ENCODE results near the gene USP6.
"Not testable (repeated sequence)": the region's sequence is repeated elsewhere in the genome, so short reads cannot be mapped to it uniquely, and the experiment has no call there.

Gene USP6

DNA sequence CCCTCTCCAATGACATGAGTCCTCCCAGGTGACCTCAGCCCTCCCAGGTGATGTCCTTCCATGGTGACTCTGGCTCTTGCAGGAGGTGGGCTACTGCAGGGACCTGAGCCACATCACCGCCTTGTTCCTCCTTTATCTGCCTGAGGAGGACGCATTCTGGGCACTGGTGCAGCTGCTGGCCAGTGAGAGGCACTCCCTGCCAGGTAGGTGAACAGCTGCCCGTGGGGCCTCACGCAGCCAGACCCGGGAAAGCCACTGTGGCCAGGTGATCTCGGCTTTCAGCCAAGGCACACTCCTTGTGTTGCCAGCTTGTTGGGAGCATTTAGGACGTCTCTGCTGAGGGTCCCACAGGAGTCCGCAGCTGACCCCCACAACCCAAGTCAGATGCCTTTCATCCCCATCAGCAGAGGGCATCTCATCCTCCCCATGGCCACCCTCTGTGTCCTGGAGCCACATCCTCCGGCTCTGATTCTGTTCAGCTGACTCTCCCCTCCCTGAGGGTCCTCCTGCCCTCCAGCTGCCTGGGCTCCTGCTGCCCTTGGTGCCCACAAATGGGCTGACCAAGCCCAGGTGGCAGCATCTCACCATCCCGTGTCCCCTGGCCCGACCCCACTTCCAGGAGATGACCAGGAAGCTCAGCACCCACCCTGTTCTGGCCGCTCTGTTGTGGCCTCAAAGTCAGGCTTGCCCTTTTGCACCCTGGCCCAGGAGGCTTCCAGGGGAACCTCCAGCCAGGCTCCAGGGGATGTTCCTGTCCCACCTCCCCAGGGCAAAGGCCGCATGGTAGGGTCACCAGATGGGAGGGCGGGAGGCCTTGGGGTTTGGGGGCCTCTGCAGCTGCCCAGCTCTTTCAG is 20.1 kb downstream of the USP6 start:
- DNase-seq, result no peak

DNA sequence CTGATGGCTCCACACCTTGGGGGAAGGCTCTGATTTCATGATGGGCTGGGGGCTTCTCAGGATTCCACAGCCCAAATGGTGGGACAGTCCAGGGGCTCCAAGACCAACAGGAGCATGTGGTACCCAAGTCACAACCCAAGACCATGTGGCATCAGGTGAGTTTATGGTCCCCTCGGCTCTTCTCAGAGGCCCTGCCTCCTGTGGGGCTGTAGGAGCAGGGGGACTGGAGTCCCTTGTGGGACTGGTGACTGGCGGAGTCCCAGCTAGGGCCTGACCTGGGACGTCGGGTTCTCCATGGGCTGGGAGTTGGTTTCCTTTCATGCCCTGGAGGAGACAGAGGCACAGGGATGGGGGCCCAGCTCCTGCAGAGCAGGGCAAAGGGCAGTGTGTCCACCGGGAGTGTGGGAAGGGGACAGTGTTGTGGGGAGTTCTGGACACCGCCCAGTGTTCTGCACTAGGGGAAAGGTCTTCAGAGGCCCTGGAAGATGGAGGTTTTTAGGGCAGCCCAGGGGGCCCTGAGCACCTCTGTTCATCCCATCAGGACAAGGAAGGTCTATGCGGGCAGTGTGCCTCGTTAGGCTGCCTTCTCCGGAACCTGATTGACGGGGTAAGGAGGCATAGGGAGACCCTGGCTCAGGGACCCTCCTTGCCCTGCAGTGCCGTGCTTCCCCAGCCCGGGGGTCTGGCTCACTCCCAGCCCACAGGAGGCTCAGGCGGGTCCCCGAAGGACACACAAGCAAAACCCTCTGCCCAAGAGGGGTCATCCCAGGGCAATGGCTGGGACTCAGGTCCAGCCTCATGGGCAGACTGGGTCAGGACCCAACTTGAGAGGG is 21.0 kb downstream of the USP6 start:
- DNase-seq, result not testable (repeated sequence)

DNA sequence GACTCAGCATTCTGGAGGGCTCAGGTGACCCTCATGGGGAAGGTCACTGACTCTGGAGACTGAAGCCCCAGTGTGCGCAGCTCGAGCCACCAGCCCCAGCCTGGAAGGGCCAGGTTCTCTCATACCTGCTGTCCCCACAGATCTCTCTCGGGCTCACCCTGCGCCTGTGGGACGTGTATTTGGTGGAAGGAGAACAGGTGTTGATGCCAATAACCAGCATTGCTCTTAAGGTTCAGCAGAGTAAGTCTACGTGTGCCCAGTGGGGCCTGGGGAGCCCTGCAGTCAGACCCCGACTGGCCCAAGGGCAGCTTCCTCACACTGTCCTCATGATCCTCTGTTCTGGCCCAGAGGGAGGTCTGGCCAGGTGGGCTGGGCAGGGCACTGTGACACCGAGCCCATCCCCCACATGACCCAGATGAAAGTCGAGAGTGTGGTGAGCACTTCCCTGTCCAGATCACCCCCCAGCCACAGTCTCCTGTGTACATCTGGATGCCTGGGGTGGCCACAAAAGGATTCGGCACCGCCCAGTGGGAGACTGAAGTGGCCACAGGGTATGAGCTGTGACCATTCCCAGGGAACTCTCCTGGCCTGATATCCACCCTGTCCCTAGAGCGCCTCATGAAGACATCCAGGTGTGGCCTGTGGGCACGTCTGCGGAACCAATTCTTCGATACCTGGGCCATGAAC is 21.8 kb downstream of the USP6 start:
- DNase-seq, result not testable (repeated sequence)

DNA sequence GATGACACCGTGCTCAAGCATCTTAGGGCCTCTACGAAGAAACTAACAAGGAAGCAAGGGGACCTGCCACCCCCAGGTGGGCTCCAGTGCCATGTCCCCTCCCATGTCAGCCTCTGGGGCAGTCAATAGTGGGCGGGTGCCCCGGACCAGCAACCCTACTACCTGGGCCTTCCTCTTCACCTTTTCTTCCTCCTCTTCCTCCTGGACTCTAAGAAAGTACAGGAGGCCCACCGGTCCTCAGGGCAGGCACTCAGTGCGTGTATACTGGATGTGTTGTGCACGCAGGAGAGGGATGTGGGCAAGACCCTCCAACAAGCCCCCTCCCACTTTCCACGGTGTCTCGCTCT is 22.3 kb downstream of the USP6 start:
- DNase-seq, result not testable (repeated sequence)

DNA sequence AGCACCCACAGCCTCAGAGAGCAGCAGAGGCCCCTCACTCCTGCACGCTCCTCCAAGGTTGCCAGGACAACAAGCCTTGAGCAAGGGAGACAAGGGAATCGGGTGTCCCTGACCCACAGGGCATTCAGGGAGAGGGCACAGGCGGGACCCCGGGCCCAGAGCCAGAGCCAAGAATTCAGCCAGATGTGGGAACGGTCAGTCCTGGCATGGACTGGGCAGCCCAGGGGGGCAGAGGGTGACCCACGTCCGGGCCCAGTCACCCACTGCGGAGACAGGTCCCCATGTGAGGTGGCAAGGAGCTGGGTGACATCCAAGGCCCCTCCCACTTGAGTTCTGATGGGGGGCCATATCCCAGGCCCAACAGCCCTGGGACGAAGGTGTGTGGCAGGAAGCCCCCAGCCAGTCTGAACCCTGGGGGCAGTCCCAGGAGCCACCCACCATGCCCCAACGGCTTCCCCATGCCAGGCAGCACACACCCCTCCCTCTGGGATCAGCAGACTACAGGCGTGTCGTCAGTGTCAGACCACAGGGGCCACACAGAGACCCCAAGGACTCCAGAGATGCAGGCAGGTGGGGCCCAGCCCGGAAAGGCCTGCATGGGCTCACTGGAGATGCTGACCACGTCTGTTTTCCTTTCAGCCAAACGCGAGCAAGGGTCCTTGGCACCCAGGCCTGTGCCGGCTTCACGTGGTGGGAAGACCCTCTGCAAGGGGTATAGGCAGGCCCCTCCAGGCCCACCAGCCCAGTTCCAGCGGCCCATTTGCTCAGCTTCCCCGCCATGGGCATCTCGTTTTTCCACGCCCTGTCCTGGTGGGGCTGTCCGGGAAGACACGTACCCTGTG is 23.0 kb downstream of the USP6 start:
- DNase-seq, result no peak

DNA sequence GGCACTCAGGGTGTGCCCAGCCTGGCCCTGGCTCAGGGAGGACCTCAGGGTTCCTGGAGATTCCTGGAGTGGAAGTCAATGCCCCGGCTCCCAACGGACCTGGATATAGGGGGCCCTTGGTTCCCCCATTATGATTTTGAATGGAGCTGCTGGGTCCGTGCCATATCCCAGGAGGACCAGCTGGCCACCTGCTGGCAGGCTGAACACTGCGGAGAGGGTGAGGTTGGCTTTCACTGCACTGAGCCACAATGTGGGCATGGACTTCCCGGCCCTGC is 23.6 kb downstream of the USP6 start:
- DNase-seq, result no peak

DNA sequence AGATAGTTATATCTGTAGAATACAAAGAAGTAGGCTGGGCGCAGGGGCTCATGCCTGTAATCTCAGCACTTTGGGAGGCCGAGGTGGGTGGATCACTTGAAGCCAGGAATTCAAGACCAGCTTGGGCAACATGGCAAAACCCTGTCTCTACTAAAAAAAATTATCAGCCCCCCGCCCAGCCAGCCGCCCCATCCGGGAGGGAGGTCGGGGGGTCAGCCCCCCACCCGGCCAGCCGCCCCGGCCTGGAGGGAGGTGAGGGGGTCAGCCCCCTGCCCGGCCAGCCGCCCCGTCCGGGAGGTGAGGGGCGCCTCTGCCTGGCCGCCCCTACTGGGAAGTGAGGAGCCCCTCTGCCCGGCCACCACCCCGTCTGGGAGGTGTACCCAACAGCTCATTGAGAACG is 27.0 kb downstream of the USP6 start:
- DNase-seq, result not testable (repeated sequence)

DNA sequence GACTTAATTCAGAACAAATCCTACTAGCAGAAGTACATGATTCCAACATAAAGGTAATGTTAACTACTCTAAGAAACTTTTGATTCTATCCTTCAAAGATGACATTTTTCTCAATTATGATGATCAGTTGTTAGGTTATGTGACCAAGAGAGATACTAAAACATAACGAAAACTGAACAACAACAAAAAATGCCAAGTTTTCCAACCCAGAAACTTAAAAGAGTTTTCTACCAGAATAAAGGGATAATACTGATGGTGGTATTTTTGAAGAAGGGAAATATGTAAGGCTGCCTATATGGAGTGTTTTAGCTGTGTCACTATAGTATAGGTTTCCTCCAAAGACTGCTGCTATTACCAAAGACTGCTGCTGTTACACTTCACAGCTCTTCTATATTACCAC is 30.3 kb downstream of the USP6 start:
- DNase-seq, result not testable (repeated sequence)

DNA sequence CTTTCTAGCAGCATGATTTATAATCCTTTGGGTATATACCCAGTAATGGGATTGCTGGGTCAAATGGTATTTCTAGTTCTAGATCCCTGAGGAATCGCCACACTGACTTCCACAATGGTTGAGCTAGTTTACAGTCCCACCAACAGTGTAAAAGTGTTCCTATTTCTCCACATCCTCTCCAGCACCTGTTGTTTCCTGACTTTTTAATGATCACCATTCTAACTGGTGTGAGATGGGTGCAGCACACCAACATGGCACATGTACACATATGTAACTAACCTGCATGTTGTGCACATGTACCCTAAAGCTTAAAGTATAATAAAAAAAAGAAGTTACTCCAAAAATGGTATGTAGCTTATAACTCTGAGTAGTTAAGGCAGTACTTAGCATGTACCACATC is 44.9 kb downstream of the USP6 start:
- DNase-seq, result not testable (repeated sequence)

DNA sequence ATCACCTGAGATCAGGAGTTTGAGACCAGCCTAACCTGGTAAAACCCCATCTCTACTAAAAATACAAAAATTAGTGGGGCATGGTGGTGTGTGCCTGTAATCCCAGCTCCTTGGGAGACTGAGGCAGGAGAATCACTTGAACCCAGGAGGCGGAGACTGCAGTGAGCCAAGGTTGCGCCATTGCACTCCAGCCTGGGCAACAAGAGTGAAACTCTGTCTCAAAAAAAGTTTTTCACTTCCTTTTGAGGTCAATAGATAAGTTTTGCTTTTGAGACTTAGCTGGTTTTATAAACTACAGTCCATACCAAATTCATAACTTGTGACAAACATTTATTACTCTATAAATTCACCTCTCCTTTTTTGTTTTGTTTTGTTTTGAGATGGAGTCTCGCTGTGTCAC is 46.0 kb downstream of the USP6 start:
- not testable (repeated sequence) for DNase-seq

DNA sequence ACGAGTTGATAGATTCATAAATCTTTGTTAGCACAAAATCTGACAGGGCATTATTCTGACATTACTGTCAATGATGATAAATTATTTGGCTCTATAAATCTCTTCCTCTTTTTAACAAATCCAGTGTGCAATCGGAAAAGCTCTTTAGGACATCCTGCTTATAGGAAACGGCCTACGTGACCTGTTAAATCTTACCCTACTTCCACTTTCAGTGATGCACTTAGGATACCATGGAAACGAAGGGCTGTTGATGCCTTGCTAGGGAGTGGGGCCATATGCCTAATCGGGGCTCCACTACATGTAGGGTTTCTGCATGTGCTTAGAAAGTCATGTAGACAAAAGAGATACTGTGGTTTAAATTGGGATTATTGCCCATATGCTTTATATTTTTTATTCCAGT is 48.6 kb downstream of the USP6 start:
- no peak for DNase-seq

DNA sequence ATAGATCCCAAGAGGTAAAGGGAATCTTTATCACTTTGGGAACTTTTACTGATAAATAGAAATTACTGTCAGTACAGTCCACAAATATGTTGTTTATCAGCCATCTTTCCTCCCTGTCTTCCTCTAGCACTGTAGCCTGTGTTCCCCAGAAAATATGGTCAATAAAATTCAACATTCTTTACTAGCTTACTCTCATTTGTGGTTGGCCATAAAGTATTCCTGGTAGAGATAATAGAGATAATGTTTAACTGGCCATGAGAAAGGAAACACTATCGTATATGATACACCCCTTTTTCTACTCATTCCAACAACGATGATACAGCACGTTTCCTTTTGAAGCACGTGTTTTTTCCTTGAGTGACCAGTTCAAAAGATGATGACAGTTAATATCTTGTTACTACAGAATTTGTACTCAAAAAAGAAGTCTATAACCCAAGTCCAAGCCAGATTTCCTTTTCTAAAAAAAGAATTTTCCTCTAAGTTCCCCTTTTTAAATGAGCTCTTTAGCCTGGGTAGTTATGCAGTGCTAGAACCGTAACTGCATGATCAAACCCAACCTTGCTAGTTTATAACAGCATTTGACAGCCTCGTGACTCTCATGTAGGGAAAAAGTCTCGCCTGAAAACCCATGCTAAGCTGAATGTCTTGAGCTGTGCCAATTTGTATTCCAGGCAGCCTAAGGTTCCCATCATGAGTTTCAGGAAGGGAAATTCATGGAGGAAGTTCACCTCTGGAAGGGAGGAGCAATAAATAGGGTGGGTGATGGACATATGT is 50.1 kb downstream of the USP6 start:
- peak; percentile 40 for DNase-seq

DNA sequence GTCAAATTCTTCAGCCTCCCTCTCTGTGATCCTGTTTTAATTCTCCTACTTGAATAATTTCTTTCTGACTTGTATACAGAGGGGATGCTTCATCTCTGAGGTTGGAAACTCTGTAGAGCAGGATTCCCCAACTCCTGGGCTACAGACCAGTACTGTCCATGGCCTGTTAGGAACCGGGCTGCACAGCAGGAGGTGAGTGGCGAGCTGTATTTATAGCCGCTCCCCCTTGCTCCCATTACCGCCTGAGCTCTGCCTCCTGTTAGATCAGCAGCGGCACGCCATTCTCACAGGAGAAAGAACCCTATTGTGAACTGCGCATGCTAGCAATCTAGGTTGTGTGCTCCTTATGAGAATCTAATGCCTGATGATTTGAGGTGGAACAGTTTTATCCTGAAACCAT is 59.2 kb downstream of the USP6 start:
- not testable (repeated sequence) for DNase-seq

DNA sequence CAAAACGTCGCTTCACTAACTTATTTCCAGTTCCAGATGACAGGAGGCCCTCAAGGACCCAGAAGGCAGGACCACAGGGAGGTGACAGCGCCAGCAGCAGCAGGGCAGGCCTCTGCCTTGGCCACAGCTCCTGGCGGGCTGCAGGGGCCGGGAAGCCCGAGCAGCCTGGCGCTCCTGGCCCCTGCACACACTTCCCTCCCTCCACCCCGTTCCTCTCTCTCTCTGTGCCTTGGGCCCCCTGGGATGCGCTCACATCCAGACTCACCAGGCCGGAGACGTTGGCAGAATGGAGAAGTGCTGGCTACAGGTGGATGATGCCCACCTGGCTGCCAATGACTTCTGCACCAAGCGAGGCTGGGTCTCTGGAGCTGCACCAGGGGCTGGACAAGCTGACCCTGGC is 63.2 kb downstream of the USP6 start:
- DNase-seq, result no peak

DNA sequence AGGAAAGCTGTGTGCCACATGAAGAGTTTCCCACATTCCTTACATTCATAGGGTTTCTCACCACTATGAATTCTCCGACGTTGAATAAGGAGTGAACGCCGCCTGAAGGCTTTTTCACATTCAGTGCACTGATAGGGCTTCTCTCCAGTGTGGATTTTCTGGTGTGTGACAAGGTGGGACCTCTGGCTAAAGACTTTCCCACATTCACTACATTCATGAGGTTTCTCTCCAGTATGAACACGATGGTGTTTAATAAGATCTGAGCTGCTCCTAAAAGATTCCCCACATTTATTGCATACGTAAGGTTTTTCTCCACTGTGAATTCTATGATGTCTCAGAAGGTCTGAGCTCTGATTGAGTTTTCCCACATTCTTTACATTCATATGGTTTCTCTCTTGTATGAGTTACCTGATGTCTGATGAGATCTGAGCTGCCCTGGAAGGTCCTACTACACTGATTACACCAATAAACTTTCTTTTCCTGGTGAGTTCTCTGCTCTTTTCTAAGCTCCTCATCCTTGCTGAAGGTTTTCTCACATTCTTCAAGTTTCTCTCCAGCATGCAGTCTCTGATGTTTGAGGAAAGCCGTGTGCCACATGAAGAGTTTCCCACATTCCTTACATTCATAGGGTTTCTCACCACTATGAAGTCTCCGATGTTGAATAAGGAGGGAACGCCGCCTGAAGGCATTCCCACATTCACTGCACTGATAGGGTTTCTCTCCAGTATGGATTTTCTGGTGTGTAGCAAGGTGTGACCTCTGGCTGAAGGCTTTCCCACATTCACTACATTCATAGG is 65.9 kb downstream of the USP6 start:
- DNase-seq, result no peak

DNA sequence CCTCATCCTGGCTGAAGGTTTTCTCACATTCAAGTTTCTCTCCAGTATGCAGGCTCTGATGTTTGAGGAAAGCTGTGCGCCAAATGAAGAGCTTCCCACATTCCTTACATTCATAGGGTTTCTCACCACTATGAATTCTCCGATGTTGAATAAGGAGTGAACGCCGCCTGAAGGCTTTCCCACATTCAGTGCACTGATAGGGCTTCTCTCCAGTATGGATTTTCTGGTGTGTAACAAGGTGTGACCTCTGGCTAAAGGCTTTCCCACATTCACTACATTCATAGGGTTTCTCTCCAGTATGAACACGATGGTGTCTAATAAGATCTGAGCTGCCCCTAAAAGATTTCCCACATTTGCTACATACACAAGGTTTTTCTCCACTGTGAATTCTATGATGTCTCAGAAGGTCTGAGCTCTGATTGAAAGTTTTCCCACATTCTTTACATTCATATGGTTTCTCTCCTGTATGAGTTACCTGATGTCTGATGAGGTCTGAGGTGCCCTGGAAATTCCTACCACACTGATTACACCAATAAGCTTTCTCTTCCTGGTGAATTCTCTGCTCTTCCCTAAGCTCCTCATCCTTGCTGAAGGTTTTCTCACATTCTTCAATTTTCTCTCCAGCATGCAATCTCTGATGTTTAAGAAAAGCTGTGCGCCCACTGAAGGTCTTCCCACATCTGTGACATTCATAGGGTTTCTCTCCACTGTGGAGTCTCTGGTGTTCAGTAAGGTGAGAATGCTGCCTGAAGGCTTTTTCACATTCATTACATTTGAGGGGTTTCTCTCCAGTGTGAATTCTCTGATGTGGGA is 67.0 kb downstream of the USP6 start:
- DNase-seq, result no peak

DNA sequence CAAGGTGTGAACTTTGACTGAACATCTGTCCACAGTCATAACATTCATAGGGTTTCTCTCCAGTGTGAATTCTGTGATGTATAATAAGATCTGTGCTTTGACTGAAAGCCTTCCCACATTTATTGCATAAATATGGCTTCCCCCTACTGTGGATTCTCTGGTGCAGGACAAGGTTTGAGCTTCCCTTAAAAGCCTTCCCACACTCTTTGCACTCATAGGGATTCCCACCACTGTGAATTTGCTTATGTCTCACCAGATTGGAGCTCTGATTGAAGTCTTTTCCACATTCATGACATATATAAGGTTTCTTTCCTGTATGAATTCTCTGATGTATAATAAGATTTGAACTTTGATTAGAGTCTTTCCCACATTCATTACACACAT is 67.6 kb downstream of the USP6 start:
- DNase-seq, result no peak

DNA sequence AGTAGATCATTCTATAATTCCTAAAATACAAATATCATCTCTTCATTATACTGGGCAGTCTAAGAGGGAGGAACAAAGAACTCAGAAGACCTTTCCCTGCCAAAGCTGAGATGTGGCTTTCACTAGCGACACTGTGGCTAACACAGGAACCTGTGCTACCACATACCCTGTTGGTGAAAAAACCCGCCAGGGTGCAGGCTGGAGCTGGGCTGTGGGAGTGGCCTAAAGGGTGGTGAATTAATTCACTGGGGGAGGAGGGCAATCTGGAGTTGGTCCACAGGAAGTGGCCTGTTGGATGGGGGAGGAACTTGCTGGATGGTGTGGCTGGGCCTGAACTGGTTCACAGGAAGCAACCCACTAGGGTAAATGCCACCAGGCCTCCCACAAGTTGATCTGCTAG is 68.5 kb downstream of the USP6 start:
- no peak for DNase-seq

DNA sequence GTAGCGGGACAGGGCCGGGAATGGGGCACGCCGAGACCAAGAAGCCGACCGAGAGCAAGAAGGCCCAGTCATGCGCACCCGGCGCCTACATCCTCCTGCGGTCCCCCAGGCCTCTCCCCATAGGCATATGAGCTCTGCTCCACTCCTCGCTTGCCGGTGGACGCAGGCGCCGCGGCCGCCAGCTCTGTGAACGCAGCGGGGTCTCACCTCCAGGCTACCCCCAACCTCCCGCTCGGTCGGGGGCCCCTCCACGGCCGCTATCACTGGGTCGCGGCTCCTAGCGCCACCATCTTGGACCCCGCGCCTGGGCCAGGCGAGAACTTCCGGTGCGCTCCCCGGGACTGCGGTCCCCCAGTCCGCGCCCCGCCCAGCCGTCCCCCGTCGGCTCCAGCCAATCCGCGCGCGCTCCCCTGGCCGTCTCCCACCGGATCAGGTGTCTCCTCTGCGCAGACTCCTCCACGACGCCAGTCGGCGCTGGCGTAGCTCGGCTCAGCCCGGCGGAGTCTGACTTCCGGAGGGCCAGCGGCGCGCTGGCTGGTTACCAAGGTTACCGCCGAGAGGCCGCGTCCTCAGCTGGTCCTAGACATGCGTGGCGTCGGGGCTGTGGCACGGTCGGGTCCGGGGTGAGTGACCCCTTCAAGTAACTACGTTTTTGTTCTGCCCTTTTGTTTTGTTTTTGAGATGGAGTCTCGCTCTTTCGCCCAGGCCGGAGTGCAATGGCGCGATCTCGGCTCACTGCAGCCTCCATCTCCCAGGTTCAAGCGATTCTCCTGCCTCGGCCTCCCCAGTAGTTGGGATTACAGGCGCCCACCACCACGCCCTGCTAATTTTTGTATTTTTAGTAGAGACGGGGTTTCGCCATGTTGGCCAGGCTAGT is 75.9 kb downstream of the USP6 start, which contains the start of gene ZNF594:
Gene ZNF594, minus strand, starts transcription at position 328 of the 877 bp plus-strand sequence. CDS start 7,612 bp downstream, outside the sequence.
- DNase-seq, result peak; percentile 96
